MCF 10A (cell line): ENCODE data around the gene ATP2A1. TPM values are rescaled to one million over a fixed set of nuclear protein-coding genes. Genes with fewer than 3 reads are reported as not detected.

ENCODE experiments used
- BruUV-seq: library from RNA; stranded (reverse); fragments of 400-500 nt; replicated peaks from 2 replicates; lab custom pipeline; 2021; lab: Mats Ljungman, UMichigan
- CTCF ChIA-PET: fragments of 300-600 bp; sonication (Branson Sonifier 250); formaldehyde crosslinking; extraction: SDS; loops from one replicate; lab custom pipeline; 2021; ENCODE audit warnings: antibody characterized with exemption, inconsistent platforms; lab: Yijun Ruan, JAX
- POLR2A ChIA-PET: fragments of 300-600, 350-650 bp; sonication (Branson Sonifier 250); formaldehyde crosslinking; extraction: SDS; loops from one replicate; lab custom pipeline; 2020; ENCODE audit warnings: antibody characterized with exemption, inconsistent platforms; lab: Yijun Ruan, JAX
- DNase-seq: peaks from one replicate; pipeline ENCODE4 v3.0.0-alpha.2; 2018; ENCODE audit not compliant: unreplicated experiment
- H3K27ac Mint-ChIP-seq: one replicate; pipeline ENCODE4 v1.8.0; 2022; ENCODE audit warnings: mild to moderate bottlenecking, low read depth, mixed read lengths; ENCODE audit not compliant: unreplicated experiment
- H3K27me3 Mint-ChIP-seq: one replicate; pipeline ENCODE4 v1.8.0; 2022; ENCODE audit warnings: mixed read lengths; ENCODE audit not compliant: insufficient read depth, unreplicated experiment
- H3K36me3 Mint-ChIP-seq: one replicate; pipeline ENCODE4 v1.8.0; 2022; ENCODE audit warnings: mild to moderate bottlenecking, moderate library complexity, mixed read lengths; ENCODE audit not compliant: insufficient read depth, unreplicated experiment
- H3K4me1 Mint-ChIP-seq: one replicate; pipeline ENCODE4 v1.8.0; 2022; ENCODE audit warnings: mixed read lengths; ENCODE audit not compliant: insufficient read depth, unreplicated experiment
- H3K4me3 Mint-ChIP-seq: one replicate; pipeline ENCODE4 v1.8.0; 2022; ENCODE audit warnings: mild to moderate bottlenecking, moderate library complexity, mixed read lengths; ENCODE audit not compliant: unreplicated experiment
- H3K9me3 Mint-ChIP-seq: one replicate; pipeline ENCODE4 v1.8.0; 2022; ENCODE audit warnings: mixed read lengths; ENCODE audit not compliant: unreplicated experiment
- intact Hi-C: fragments of 100-400 bp; cut with micrococcal nuclease; formaldehyde crosslinking; loops from 2 replicates; pipeline ENCODE4 v1.14.1; 2022
- total RNA-seq: library from RNA; stranded (reverse); gene quantifications from 2 replicates; pipeline ENCODE4 v1.2.3, GENCODE V29; 2022
- TF ChIP-seq, protein P1 (sequence below): fragments of 200-600 bp; IDR thresholded peaks from one replicate; pipeline ENCODE4 v1.8.0; 2022; ENCODE audit warnings: antibody characterized with exemption, mild to moderate bottlenecking; ENCODE audit not compliant: unreplicated experiment

Gene ATP2A1
- total RNA-seq, 1 experiment from 2014 or later: 0.23 TPM

DNA sequence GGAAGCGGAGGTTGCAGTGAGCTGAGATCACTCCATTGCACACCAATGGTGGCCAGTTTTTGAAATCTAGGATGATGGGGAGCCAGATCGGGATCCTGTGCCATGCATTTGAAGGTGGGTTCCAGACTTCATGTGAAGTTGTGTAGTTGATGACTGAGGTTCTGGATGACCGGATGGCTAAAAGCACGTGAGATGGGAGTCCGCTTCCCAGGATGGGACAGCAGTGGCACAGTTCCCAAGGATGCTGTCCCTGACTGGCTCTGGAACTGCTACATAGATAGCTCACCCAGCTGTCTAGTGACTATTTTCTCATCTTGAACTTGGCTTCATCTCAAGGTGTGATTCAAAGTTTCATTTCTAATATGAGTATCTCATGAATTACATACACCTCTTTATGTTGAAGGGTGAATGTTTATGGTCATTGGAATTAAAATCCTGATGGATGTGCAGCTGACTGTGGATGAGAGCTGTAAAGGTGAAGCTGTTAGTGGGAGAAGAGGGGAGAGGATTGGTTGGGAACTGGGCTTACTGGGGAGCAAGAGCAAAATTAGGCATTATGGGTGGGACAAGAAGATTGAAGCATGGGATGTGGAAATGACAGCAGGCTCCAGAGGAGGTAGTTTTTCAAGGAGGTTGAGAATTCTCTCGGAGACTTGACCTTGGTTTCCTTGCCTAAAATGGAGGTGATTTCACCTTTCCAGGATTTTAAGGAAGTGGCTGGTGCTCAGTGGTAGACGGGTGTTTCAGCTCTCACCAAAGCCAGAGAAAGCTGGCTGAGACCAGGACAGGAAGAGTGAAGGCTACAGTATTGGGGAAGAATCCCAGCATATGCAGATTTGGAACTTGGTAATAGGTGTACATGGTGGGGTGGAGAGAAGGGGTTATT, 40.4 kb upstream of the ATP2A1 start:
- ChIA-PET POLR2A (interaction anchor here (1.1 to 1.2 kb wide), 2 partner anchors 8 to 16 kb away, joined by 3 to 5 read pairs; partner anchors contain the start of genes ATXN2L and TUFM), CTCF (interaction anchor here (1.0 kb wide), 1 partner anchor 107 kb away, joined by 6 read pairs; no protein-coding TSS in a partner anchor)
- BruUV-seq: no TSS peak
- no peaks in the 10 kb centered on the region for H3K27me3 Mint-ChIP-seq
- TF ChIP-seq, protein P1, sequence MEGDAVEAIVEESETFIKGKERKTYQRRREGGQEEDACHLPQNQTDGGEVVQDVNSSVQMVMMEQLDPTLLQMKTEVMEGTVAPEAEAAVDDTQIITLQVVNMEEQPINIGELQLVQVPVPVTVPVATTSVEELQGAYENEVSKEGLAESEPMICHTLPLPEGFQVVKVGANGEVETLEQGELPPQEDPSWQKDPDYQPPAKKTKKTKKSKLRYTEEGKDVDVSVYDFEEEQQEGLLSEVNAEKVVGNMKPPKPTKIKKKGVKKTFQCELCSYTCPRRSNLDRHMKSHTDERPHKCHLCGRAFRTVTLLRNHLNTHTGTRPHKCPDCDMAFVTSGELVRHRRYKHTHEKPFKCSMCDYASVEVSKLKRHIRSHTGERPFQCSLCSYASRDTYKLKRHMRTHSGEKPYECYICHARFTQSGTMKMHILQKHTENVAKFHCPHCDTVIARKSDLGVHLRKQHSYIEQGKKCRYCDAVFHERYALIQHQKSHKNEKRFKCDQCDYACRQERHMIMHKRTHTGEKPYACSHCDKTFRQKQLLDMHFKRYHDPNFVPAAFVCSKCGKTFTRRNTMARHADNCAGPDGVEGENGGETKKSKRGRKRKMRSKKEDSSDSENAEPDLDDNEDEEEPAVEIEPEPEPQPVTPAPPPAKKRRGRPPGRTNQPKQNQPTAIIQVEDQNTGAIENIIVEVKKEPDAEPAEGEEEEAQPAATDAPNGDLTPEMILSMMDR: no peak
- no peak overlapping the region for H3K4me3 Mint-ChIP-seq
- H3K36me3 Mint-ChIP-seq: peaks cover 72% of the 10 kb centered on the region
- DNase-seq: no peak
- intact Hi-C loops: no loop called here
- peaks cover 5% of the 10 kb centered on the region for H3K4me1 Mint-ChIP-seq
- no peak overlapping the region for H3K27ac Mint-ChIP-seq
- H3K9me3 Mint-ChIP-seq: no peaks in the 10 kb centered on the region

DNA sequence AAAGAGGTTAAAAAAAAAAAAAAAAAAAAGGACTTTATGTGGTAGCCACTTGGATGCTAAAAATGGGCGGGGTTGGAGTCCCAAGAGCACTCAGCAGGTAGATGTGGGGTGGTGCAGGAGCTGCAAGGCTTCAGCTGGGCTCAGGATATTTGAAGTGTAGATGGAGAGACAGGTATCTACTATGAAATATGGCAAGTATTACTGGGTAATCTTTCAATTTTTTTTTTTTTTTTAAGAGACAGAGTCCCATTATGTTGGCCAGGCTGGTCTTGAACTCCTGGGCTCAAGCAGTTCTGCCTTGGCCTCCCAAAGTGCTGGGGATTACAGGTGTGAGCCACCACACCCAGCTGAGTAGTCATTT, 39.8 kb upstream of the ATP2A1 start:
- Mint-ChIP-seq H3K4me1 (peaks cover 5% of the 10 kb centered on the region), H3K27me3 (no peaks in the 10 kb centered on the region), H3K4me3 (no peak overlapping the region), H3K36me3 (peaks cover 72% of the 10 kb centered on the region), H3K27ac (no peak overlapping the region), H3K9me3 (no peaks in the 10 kb centered on the region)
- no TSS peak for BruUV-seq
- no peak for DNase-seq
- intact Hi-C loops: no loop called here
- ChIA-PET CTCF (interaction anchor here (1.0 kb wide), 1 partner anchor 107 kb away, joined by 6 read pairs; no protein-coding TSS in a partner anchor), POLR2A (interaction anchor here (1.1 kb wide), 1 partner anchor 16 kb away, joined by 3 read pairs; the partner anchor contains the start of gene ATXN2L)
- TF ChIP-seq, protein P1: no peak

DNA sequence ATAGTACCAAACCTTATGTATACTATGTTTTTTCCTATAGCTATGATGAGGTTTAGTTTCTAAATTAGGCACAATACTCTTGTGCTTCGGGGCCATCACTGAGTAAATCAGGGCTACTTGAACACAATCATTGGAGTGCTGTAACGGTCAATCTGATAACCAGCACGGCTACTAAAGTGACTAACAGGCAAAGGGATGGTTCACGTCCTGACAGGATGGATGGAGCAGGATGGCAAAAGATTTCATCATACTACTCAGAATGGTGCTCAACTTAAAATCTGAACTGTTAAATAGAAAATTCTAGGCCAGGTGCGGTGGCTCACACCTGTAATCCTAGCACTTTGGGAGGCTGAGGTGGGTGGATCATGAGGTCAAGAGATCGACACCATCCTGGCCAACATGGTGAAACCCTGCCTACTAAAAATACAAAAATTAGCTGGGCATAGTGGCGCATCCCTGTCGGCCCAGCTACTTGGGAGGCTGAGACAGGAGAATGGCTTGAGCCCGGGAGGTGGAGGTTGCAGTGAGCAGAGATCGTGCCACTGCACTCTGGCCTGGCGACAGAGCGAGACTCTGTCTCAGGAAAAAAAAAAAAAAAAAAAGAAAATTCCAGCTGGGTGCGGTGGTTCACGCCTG, 39.2 kb upstream of the ATP2A1 start:
- POLR2A ChIA-PET: interaction anchor here (0.7 to 1.0 kb wide), 2 partner anchors 17 to 19 kb away, joined by 4 to 5 read pairs; partner anchors contain the start of gene ATXN2L
- CTCF ChIA-PET: interaction anchor here (0.6 kb wide), 1 partner anchor 1216 kb away, joined by 3 read pairs; no protein-coding TSS in a partner anchor
- intact Hi-C loops: no loop called here
- TF ChIP-seq, protein P1: no peak
- Mint-ChIP-seq H3K27ac (no peak overlapping the region), H3K4me3 (no peak overlapping the region), H3K27me3 (no peaks in the 10 kb centered on the region), H3K9me3 (no peaks in the 10 kb centered on the region), H3K4me1 (peaks cover 5% of the 10 kb centered on the region), H3K36me3 (peaks cover 73% of the 10 kb centered on the region)
- no peak for DNase-seq
- no TSS peak for BruUV-seq

DNA sequence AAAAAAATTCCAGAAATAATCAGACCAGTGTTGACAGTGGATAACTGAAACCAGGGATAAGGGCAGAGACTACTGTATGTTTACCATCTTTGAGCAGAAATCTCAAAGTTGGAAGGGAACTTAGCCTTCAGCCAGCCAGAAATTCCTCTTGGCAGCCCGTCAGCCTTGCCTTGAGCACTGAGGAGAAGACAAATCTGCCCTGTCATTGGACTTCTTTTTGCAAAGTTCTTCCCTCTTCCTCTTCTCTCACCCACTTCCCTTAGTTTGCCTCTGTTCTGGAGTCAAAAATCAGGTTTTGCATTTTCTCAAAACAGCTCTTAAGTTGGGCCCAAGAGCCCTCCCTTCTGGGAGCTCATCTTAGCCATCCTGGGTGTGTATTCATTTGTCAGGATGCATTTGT, 38.4 kb upstream of the ATP2A1 start:
- no peak overlapping the region for H3K27ac Mint-ChIP-seq

More for the DNA sequence above, 38.4 kb upstream of the ATP2A1 start:
- POLR2A ChIA-PET: interaction anchor here (0.7 to 1.0 kb wide), 2 partner anchors 18 to 19 kb away, joined by 4 to 5 read pairs; partner anchors contain the start of gene ATXN2L
- no peaks in the 10 kb centered on the region for H3K9me3 Mint-ChIP-seq
- peaks cover 81% of the 10 kb centered on the region for H3K36me3 Mint-ChIP-seq
- CTCF ChIA-PET: interaction anchor here (0.6 kb wide), 1 partner anchor 1216 kb away, joined by 3 read pairs; no protein-coding TSS in a partner anchor
- H3K27me3 Mint-ChIP-seq: no peaks in the 10 kb centered on the region
- DNase-seq: no peak
- BruUV-seq: no TSS peak
- H3K4me3 Mint-ChIP-seq: no peak overlapping the region
- TF ChIP-seq, protein P1: no peak
- H3K4me1 Mint-ChIP-seq: peaks cover 8% of the 10 kb centered on the region
- intact Hi-C loops: no loop called here
